GM23338 (cell line): ENCODE results near the gene IQGAP2.

Experiments used
- CREB1 ChIP-seq: fragments of 250-450 bp; sonication (Bioruptor Pico); IDR thresholded peaks from 2 replicates; pipeline ENCODE4 v1.5.0; 2020; ENCODE audit warnings: low read depth, mild to moderate bottlenecking, moderate library complexity
- EZH2 ChIP-seq: fragments of 200-600 bp; sonication (generic); IDR thresholded peaks from one replicate; pipeline ENCODE4 v1.8.0; 2017; ENCODE audit warnings: antibody characterized with exemption, mild to moderate bottlenecking, low read depth; ENCODE audit not compliant: unreplicated experiment
- EZH2phosphoT487 ChIP-seq: fragments of 200-600 bp; sonication (generic); IDR thresholded peaks from one replicate; pipeline ENCODE4 v1.8.1; 2018; ENCODE audit warnings: antibody characterized with exemption; ENCODE audit not compliant: unreplicated experiment
- JUNB ChIP-seq: IDR thresholded peaks from one replicate; pipeline ENCODE4 v1.6.1; 2016; ENCODE audit warnings: antibody characterized with exemption; ENCODE audit not compliant: unreplicated experiment
- POLR2AphosphoS5 ChIP-seq: IDR thresholded peaks from 2 replicates; pipeline ENCODE4 v1.6.1; 2016; ENCODE audit warnings: antibody characterized with exemption, low read depth
- ZNF114 ChIP-seq: fragments of 250-450 bp; sonication (Bioruptor Pico); IDR thresholded peaks from 2 replicates; pipeline ENCODE4 v1.5.0; 2020; ENCODE audit warnings: mild to moderate bottlenecking, moderate library complexity
- ZNF462 ChIP-seq: fragments of 250-450 bp; sonication (Bioruptor Pico); IDR thresholded peaks from 2 replicates; pipeline ENCODE4 v1.5.0; 2020; ENCODE audit warnings: mild to moderate bottlenecking, moderate library complexity
- TF ChIP-seq, protein P1 (sequence below), 2 experiments: fragments of 200-600 bp in 1 of 2; sonication (generic) in 1 of 2; conservative IDR thresholded peaks; 2 replicates each; pipeline versions ENCODE4 v1.5.1 to v1.6.1; 2016 to 2017; ENCODE audit warnings: antibody characterized with exemption in 2 of 2, low read depth in 2 of 2, mild to moderate bottlenecking in 2 of 2, moderate library complexity in 1 of 2
- TF ChIP-seq, protein P2 (sequence below): IDR thresholded peaks from one replicate; pipeline ENCODE4 v1.6.1; 2018; ENCODE audit warnings: antibody characterized with exemption; ENCODE audit not compliant: unreplicated experiment

- TF ChIP-seq POLR2AphosphoS5 = no peak
- TF ChIP-seq EZH2 = no peak
- TF ChIP-seq, protein P1, sequence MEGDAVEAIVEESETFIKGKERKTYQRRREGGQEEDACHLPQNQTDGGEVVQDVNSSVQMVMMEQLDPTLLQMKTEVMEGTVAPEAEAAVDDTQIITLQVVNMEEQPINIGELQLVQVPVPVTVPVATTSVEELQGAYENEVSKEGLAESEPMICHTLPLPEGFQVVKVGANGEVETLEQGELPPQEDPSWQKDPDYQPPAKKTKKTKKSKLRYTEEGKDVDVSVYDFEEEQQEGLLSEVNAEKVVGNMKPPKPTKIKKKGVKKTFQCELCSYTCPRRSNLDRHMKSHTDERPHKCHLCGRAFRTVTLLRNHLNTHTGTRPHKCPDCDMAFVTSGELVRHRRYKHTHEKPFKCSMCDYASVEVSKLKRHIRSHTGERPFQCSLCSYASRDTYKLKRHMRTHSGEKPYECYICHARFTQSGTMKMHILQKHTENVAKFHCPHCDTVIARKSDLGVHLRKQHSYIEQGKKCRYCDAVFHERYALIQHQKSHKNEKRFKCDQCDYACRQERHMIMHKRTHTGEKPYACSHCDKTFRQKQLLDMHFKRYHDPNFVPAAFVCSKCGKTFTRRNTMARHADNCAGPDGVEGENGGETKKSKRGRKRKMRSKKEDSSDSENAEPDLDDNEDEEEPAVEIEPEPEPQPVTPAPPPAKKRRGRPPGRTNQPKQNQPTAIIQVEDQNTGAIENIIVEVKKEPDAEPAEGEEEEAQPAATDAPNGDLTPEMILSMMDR (conservative IDR thresholded peaks at IDR 0.05; ENCODE audit: low read depth in 2 of 2) = no peak
- no peak for TF ChIP-seq EZH2phosphoT487
- no peak for TF ChIP-seq ZNF462 (CRISPR knock-in tag)
- TF ChIP-seq CREB1 (CRISPR knock-in tag) = no peak
- TF ChIP-seq ZNF114 = no peak
- TF ChIP-seq, protein P2, sequence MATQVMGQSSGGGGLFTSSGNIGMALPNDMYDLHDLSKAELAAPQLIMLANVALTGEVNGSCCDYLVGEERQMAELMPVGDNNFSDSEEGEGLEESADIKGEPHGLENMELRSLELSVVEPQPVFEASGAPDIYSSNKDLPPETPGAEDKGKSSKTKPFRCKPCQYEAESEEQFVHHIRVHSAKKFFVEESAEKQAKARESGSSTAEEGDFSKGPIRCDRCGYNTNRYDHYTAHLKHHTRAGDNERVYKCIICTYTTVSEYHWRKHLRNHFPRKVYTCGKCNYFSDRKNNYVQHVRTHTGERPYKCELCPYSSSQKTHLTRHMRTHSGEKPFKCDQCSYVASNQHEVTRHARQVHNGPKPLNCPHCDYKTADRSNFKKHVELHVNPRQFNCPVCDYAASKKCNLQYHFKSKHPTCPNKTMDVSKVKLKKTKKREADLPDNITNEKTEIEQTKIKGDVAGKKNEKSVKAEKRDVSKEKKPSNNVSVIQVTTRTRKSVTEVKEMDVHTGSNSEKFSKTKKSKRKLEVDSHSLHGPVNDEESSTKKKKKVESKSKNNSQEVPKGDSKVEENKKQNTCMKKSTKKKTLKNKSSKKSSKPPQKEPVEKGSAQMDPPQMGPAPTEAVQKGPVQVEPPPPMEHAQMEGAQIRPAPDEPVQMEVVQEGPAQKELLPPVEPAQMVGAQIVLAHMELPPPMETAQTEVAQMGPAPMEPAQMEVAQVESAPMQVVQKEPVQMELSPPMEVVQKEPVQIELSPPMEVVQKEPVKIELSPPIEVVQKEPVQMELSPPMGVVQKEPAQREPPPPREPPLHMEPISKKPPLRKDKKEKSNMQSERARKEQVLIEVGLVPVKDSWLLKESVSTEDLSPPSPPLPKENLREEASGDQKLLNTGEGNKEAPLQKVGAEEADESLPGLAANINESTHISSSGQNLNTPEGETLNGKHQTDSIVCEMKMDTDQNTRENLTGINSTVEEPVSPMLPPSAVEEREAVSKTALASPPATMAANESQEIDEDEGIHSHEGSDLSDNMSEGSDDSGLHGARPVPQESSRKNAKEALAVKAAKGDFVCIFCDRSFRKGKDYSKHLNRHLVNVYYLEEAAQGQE = no peak
- TF ChIP-seq JUNB = no peak
Measured at GRCh38 chr5:76684756-76685519, 281.9 kb downstream of the IQGAP2 start.
